ENCODE results near the gene WDR90.

- TF ChIP-seq EP300 (IDR thresholded peaks at IDR 0.05; ENCODE audit: low read depth) = no peak
- TF ChIP-seq CTCF (IDR thresholded peaks at IDR 0.05) = no peak
- TF ChIP-seq POLR2AphosphoS5 (IDR thresholded peaks at IDR 0.05) = no peak
- TF ChIP-seq POLR2A (IDR thresholded peaks at IDR 0.05) = peak; percentile 5
Measured at GRCh38 chr16:678858-679813, 30.0 kb downstream of the WDR90 start.

Data from transverse colon (tissue), 4 donors.